Endothelial cell (in vitro differentiated cells): ENCODE measurements around the gene LDHAL6B. TPM values are rescaled to one million over a fixed set of nuclear protein-coding genes. Genes with fewer than 3 reads are reported as not detected.

Experiments
- DNase-seq: peaks from one replicate; pipeline ENCODE4 v3.0.0; 2021; ENCODE audit warnings: low spot score
- H3K27ac Mint-ChIP-seq: one replicate; pipeline ENCODE4 v1.8.0; 2021; ENCODE audit warnings: mixed read lengths, inconsistent platforms; ENCODE audit not compliant: unreplicated experiment
- H3K27me3 Mint-ChIP-seq: one replicate; pipeline ENCODE4 v1.8.0; 2021; ENCODE audit warnings: mild to moderate bottlenecking, moderate library complexity, mixed read lengths, inconsistent platforms; ENCODE audit not compliant: unreplicated experiment
- H3K36me3 Mint-ChIP-seq: one replicate; pipeline ENCODE4 v1.8.0; 2021; ENCODE audit warnings: mild to moderate bottlenecking, low read depth, mixed read lengths, inconsistent platforms; ENCODE audit not compliant: unreplicated experiment
- H3K4me1 Mint-ChIP-seq: one replicate; pipeline ENCODE4 v1.8.0; 2021; ENCODE audit warnings: mild to moderate bottlenecking, mixed read lengths, inconsistent platforms; ENCODE audit not compliant: unreplicated experiment
- H3K4me3 Mint-ChIP-seq: one replicate; pipeline ENCODE4 v1.8.0; 2021; ENCODE audit warnings: mild to moderate bottlenecking, mixed read lengths, inconsistent platforms; ENCODE audit not compliant: unreplicated experiment
- H3K9me3 Mint-ChIP-seq: one replicate; pipeline ENCODE4 v1.8.0; 2021; ENCODE audit warnings: mixed read lengths, inconsistent platforms; ENCODE audit not compliant: unreplicated experiment
- total RNA-seq: library from RNA; stranded (reverse); fragmentation: NEBNext Ultra II Directional; extraction: Animal tissue kit (Norgen Biotek cat#: 25700); gene quantifications from one replicate; pipeline ENCODE4 v1.2.1, GENCODE V29; 2021; ENCODE audit not compliant: unreplicated experiment
- TF ChIP-seq, protein P1 (sequence below): fragments of 200-600 bp; sonication (generic); IDR thresholded peaks from one replicate; pipeline ENCODE4 v1.5.0; 2021; ENCODE audit warnings: antibody characterized with exemption; ENCODE audit not compliant: unreplicated experiment

Gene LDHAL6B
- total RNA-seq, 1 donor from 2014 or later, result not detected

DNA sequence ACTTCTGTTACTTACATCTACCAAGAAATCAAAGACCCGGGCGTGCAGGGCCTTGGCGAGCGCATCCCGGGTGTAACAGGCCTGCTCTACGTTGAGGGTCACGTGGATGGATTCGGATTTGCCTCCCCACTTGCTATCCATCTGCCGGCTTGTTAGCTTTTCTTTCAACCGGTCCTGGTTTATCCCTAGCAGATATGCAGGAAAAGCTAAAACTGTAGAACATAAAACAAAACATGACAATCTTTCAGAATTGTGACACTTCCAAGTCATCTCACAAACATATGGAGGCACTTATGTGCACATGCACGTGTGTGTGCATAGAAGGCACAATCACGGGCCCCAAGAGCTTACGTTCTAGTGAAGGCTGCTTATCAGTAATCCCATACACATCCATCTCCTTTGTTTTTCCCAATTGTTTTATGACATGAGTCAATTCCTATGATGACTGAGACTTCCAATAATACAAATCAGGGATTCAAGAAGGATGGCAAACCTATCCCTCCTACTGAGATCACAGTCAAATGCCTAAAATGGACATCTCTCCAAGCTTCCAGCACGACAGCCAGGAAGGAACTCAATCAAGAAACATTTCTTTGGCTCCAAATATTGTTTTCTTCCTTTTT lies 11.3 kb downstream of the LDHAL6B start:
- peak overlapping the region; percentile 57 for H3K4me3 Mint-ChIP-seq
- H3K9me3 Mint-ChIP-seq, result no peaks in the 10 kb centered on the region
- TF ChIP-seq, protein P1, sequence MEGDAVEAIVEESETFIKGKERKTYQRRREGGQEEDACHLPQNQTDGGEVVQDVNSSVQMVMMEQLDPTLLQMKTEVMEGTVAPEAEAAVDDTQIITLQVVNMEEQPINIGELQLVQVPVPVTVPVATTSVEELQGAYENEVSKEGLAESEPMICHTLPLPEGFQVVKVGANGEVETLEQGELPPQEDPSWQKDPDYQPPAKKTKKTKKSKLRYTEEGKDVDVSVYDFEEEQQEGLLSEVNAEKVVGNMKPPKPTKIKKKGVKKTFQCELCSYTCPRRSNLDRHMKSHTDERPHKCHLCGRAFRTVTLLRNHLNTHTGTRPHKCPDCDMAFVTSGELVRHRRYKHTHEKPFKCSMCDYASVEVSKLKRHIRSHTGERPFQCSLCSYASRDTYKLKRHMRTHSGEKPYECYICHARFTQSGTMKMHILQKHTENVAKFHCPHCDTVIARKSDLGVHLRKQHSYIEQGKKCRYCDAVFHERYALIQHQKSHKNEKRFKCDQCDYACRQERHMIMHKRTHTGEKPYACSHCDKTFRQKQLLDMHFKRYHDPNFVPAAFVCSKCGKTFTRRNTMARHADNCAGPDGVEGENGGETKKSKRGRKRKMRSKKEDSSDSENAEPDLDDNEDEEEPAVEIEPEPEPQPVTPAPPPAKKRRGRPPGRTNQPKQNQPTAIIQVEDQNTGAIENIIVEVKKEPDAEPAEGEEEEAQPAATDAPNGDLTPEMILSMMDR, result no peak
- H3K27me3 Mint-ChIP-seq, result peaks cover 2% of the 10 kb centered on the region
- DNase-seq, result no peak
- no peaks in the 10 kb centered on the region for H3K4me1 Mint-ChIP-seq
- peaks cover 29% of the 10 kb centered on the region for H3K36me3 Mint-ChIP-seq
- H3K27ac Mint-ChIP-seq, result no peak overlapping the region

DNA sequence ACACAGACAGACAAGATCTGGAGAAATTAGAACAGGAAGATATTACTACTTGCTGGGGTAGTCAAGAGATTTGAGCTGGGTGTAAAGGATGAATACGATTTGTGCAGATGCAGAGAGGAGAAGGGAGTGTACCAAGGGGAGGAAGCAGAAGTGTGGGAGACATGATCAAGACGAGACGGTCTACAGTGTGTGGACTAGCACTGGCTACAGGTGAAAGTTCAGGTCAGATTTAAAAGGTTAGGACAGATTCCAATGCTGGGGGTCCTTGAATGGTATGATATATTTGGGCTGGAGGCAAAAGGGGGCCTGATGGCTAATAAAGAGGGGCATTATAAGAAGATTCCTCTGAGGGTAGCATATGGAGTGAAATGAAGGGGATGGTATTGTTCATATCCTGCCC lies 12.1 kb downstream of the LDHAL6B start:
- Mint-ChIP-seq H3K36me3 (peaks cover 35% of the 10 kb centered on the region), H3K4me1 (no peaks in the 10 kb centered on the region), H3K27ac (no peak overlapping the region), H3K27me3 (peaks cover 2% of the 10 kb centered on the region), H3K4me3 (no peak overlapping the region), H3K9me3 (no peaks in the 10 kb centered on the region)
- DNase-seq, result no peak
- TF ChIP-seq, protein P1, result no peak

DNA sequence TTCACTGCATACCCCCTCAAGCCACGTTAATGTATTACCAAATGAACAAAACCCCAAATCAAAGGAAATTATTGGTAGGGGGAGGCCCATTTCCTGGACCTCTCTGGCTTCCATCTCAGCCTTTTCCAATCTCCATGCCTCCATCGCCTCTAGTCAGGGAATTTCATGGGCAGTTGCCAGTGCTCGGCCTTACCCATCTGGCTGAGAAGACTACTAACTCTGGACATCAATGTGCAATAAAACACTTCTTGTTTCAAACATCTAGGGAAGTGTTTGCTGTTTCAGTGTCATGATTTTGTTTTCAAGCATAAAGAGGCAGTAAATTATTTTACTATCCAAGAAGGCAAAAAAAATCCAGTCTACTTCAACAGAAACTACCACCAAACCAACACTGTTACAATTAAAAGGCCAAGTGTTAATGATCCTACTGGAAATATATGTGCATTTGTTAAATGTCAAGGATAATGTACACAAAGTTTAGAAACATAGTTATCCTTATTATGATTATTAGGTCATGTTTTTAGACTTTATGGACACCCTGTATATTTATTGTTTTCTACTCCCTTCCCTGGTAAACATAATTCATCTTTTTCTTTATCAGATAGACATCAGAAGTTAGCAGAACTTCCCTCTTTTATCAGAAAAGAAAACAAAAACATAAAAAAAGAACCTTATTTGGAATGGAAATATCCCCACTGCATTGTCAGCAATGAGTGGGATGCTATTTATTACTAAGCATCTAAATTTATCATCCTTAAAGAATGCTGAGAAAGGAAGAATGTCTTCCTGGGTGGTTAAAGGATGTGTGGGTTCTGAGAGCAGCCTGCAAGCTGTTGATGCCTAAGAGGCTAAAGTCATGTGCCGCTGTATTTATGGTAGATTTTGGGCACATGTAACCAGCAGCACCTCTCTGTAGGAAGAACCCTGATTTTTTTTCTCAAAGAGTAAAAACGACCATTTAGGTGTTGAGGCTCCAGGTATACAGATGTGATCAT lies 15.2 kb downstream of the LDHAL6B start:
- Mint-ChIP-seq H3K4me3 (no peak overlapping the region), H3K27me3 (no peaks in the 10 kb centered on the region), H3K9me3 (no peaks in the 10 kb centered on the region), H3K27ac (no peak overlapping the region), H3K36me3 (peaks cover 43% of the 10 kb centered on the region), H3K4me1 (peaks cover 13% of the 10 kb centered on the region)
- no peak for DNase-seq
- TF ChIP-seq, protein P1, result no peak

DNA sequence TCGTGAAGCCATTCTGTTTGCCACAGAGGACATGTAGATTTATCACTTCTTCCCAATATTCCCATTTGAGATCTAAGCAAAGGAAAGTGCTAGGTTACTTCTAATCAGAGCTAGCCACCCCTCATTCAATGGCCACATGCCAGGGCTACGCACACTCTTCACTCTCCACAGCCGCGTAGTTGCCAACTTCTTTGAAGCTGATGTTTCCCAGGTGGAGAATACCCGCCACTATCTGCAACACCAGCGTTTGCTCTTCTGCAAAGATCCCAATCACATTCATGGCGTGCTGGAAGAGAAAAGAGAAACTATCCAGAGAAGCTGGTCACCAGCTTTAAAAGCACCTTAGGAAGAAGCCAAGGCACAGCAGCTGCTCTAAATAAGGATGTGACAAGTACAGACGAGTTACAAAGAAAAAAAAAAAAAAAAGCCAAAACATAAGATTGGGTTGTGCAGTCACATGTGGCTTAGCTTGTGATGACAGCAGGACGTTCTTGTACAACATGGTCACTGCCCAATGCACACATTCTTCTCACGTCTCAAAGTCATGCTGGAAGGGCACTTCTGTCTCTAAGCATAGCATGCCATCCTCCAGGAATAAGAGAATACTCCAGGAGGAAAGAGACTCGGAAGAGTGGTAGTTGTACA lies 16.4 kb downstream of the LDHAL6B start:
- H3K4me1 Mint-ChIP-seq, result peaks cover 24% of the 10 kb centered on the region
- H3K36me3 Mint-ChIP-seq, result peaks cover 43% of the 10 kb centered on the region
- H3K27ac Mint-ChIP-seq, result no peak overlapping the region
- H3K9me3 Mint-ChIP-seq, result no peaks in the 10 kb centered on the region
- H3K4me3 Mint-ChIP-seq, result no peak overlapping the region
- TF ChIP-seq, protein P1, result no peak
- H3K27me3 Mint-ChIP-seq, result no peaks in the 10 kb centered on the region
- no peak for DNase-seq
